ENCODE data around the gene DQX1. TPM values are rescaled to one million over a fixed set of nuclear protein-coding genes. Genes with fewer than 3 reads are reported as not detected.
A peak's percentile ranks its signal among the peaks of the same experiment; 100 is the strongest.

Gene DQX1
- total and polyA plus RNA-seq, 2 of the 8 experiments (the other 6 are each of a cell fraction or from before 2014, with no cell fraction given): 0.76 to 1.1 TPM

- peaks cover 0 to 28% (median 22%) of the 10 kb centered on the region in 4 experiments; a peak in 6 of 7 replicates for H3K27me3 ChIP-seq (replicated peaks in 1 of 4; ENCODE audit: control insufficient read depth in 3 of 4, extremely low read depth in 1 of 4, insufficient read depth in 3 of 4, low read length in 3 of 4)
- no peak overlapping the region for H3K56ac ChIP-seq (replicated peaks; ENCODE audit: insufficient read length, low read depth, low read length)
- no peaks in the 10 kb centered on the region; a peak in 1 of 8 replicates for H3K36me3 ChIP-seq (ENCODE audit: control insufficient read depth in 2 of 4, insufficient read depth in 4 of 4, low read length in 3 of 4)
- ChIA-PET POLR2A (ENCODE audit: partially characterized antibody) (interaction anchor here (1.0 to 2.2 kb wide), 3 partner anchors 18 to 119 kb away, joined by 3 to 10 read pairs (median 3); partner anchors contain the start of genes AUP1 and HTRA2), CTCF (ENCODE audit: partially characterized antibody) (interaction anchor here (0.8 to 7.5 kb wide), 7 partner anchors 12 to 79 kb away, joined by 3 to 56 read pairs (median 4); no protein-coding TSS in a partner anchor)
- H2AFZ ChIP-seq (ENCODE audit: low read length): no peak overlapping the region
- no peak overlapping the region for H3K18ac ChIP-seq (ENCODE audit: extremely low read depth, low read length)
- no peak overlapping the region for H3K27ac ChIP-seq (ENCODE audit: low read depth, low read length)
- H3K4me2 ChIP-seq (ENCODE audit: insufficient read depth in 1 of 2, low read depth in 2 of 2, low read length in 2 of 2): peak overlapping the region; percentile 8 to 15; a peak in 2 of 4 replicates
- H4K8ac ChIP-seq (ENCODE audit: extremely low read depth, insufficient read depth, low read length): no peak overlapping the region
- no peak overlapping the region for H3K4me3 ChIP-seq (ENCODE audit: extremely low read depth in 1 of 4, insufficient read depth in 2 of 4, low read depth in 3 of 4, low read length in 4 of 4)
- H2BK12ac ChIP-seq (ENCODE audit: low read depth, low read length): 0 out of 2 replicates have a peak overlapping the region, but pooled peaks have one; percentile 23
- H2BK20ac ChIP-seq (ENCODE audit: low read length): no peak overlapping the region
- H3K9me3 ChIP-seq (ENCODE audit: insufficient read depth in 2 of 2, low read depth in 1 of 2, low read length in 1 of 2): no peaks in the 10 kb centered on the region
- no peak overlapping the region for H2AK5ac ChIP-seq (ENCODE audit: low read depth, low read length)
- no peak overlapping the region for H3K9ac ChIP-seq (replicated peaks in 1 of 4; ENCODE audit: extremely low read depth in 1 of 4, low read depth in 3 of 4, low read length in 3 of 4)
- DNase-seq (ENCODE audit: low read depth in 1 of 2, low spot score in 2 of 2) (no peak), FAIRE-seq (no peak)
- H4K20me1 ChIP-seq (replicated peaks in 1 of 2; ENCODE audit: control insufficient read depth in 1 of 2, insufficient read depth in 2 of 2, low read length in 2 of 2): peaks cover 0 to 4% of the 10 kb centered on the region in 2 experiments
- H2BK120ac ChIP-seq (replicated peaks; ENCODE audit: low read depth, low read length): no peak overlapping the region
- H3K14ac ChIP-seq (ENCODE audit: insufficient read length): no peak overlapping the region
- no peak overlapping the region for H2BK5ac ChIP-seq (ENCODE audit: low read depth, low read length)
- 29% methylated on average over 5 of the region's 5 CpGs; no CpG with 5 or more reads in 1 of the 2 experiments for WGBS, 2 experiments (ENCODE audit: extremely low coverage in 1 of 2, insufficient coverage in 1 of 2, insufficient read length in 1 of 2, insufficient replicate concordance in 2 of 2, low coverage in 1 of 2, low lambda C conversion rate in 2 of 2, missing lambda C conversion rate in 1 of 2)
- H2BK15ac ChIP-seq (ENCODE audit: low read length): no peak overlapping the region
- H3K79me2 ChIP-seq (ENCODE audit: control insufficient read depth in 1 of 2, insufficient read depth in 2 of 2, low read length in 2 of 2): no peaks in the 10 kb centered on the region
- no peaks in the 10 kb centered on the region for H3K79me1 ChIP-seq (ENCODE audit: low read depth, low read length)
- peaks cover 0 to 7% (median 5%) of the 10 kb centered on the region in 4 experiments; a peak in 6 of 7 replicates for H3K4me1 ChIP-seq (replicated peaks in 1 of 4; ENCODE audit: control insufficient read depth in 3 of 4, insufficient read depth in 4 of 4, low read length in 3 of 4)
- H4K91ac ChIP-seq (replicated peaks; ENCODE audit: insufficient read length, low read length): no peak overlapping the region
- H3K23me2 ChIP-seq (ENCODE audit: low read depth, low read length): peaks cover 5% of the 10 kb centered on the region; the same call in 1 of the 2 replicates
- no peak overlapping the region for H4K5ac ChIP-seq (ENCODE audit: insufficient read length, low read depth, low read length)
- H3K23ac ChIP-seq (ENCODE audit: insufficient read length): no peak overlapping the region
- no peak overlapping the region for H3K4ac ChIP-seq (replicated peaks; ENCODE audit: insufficient read length, low read depth, low read length)
- peak; percentile 17; the same call in 1 of the 2 replicates for TF ChIP-seq EGR1 (IDR thresholded peaks at IDR 0.05; ENCODE audit: borderline replicate concordance, low read depth, low read length)
- TF ChIP-seq, protein P1, sequence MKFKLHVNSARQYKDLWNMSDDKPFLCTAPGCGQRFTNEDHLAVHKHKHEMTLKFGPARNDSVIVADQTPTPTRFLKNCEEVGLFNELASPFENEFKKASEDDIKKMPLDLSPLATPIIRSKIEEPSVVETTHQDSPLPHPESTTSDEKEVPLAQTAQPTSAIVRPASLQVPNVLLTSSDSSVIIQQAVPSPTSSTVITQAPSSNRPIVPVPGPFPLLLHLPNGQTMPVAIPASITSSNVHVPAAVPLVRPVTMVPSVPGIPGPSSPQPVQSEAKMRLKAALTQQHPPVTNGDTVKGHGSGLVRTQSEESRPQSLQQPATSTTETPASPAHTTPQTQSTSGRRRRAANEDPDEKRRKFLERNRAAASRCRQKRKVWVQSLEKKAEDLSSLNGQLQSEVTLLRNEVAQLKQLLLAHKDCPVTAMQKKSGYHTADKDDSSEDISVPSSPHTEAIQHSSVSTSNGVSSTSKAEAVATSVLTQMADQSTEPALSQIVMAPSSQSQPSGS (IDR thresholded peaks at IDR 0.05; ENCODE audit: low read length): no peak
- no peak for TF ChIP-seq TAF7 (optimal IDR thresholded peaks at IDR 0.05; ENCODE audit: borderline replicate concordance, low read depth, low read length)
- no peak for TF ChIP-seq SUZ12 (IDR thresholded peaks at IDR 0.05; ENCODE audit: low read length)
- TF ChIP-seq RAD21 (IDR thresholded peaks at IDR 0.05 in 1 of 2, conservative IDR thresholded peaks at IDR 0.05 in 1 of 2; ENCODE audit: low read depth in 2 of 2, low read length in 2 of 2): 0 out of 4 replicates have a peak, but pooled peaks of 1 of the 2 experiments have one; percentile 3
- TF ChIP-seq TCF12 (IDR thresholded peaks at IDR 0.05; ENCODE audit: low read depth, low read length): no peak
- no peak for TF ChIP-seq PHF8 (conservative IDR thresholded peaks at IDR 0.05; ENCODE audit: low read depth, low read length)
- peak in 1 of 3 experiments; percentile 4; a peak in 1 of 4 replicates for TF ChIP-seq CTCF (IDR thresholded peaks at IDR 0.05; ENCODE audit: control extremely low read depth in 1 of 3, insufficient read depth in 1 of 3, low read depth in 1 of 3, low read length in 3 of 3)
These were observed 33.9 kb upstream of the DQX1 start for GRCh38 chr2:74559912-74560311.
